HepG2 (cell line): ENCODE data around the gene MCC. TPM values are rescaled to one million over a fixed set of nuclear protein-coding genes. Genes with fewer than 3 reads are reported as not detected.

Experiments used
- ATAC-seq: fragments of 200-7000 bp; cut with Tn5 transposase; 3 replicates; pipeline ENCODE4 v1.9.1; 2020; ENCODE audit warnings: mild to moderate bottlenecking, moderate library complexity
- BruUV-seq: library from RNA; stranded (reverse); fragments of 400-500 nt; replicated peaks from 2 replicates; lab custom pipeline; 2021; lab: Mats Ljungman, UMichigan
- CTCF ChIA-PET: fragments of 300-600 bp; formaldehyde crosslinking; extraction: SDS; loops from one replicate; lab custom pipeline; 2021; ENCODE audit warnings: low total read pairs, inconsistent platforms, low intra/inter-chr PET ratio; lab: Yijun Ruan, JAX
- POLR2A ChIA-PET: fragments of 350-600 bp; sonication (Branson Sonifier 250); formaldehyde crosslinking; loops from one replicate; lab custom pipeline; 2020; ENCODE audit warnings: antibody characterized with exemption, inconsistent platforms; lab: Yijun Ruan, JAX
- DNase-seq: peaks from one replicate; pipeline ENCODE4 v3.0.0-alpha.2; 2015; ENCODE audit warnings: low spot score
- FAIRE-seq: peaks from 3 replicates; lab custom pipeline; 2011; peaks lifted over from hg19 to GRCh38; lab: Jason Lieb, UNC
- H2AFZ ChIP-seq: one replicate; pipeline ENCODE4 v1.6.1; 2011; ENCODE audit warnings: low read length, inconsistent platforms
- H3K27ac ChIP-seq: fragments of 300-600 bp; 3 replicates; pipeline ENCODE4 v1.8.0; 2011; ENCODE audit warnings: mixed run types, mild to moderate bottlenecking, mixed read lengths, low read length, inconsistent platforms; ENCODE audit not compliant: insufficient read depth; ENCODE audit errors: extremely low read length
- H3K27me3 ChIP-seq, 2 experiments: fragments of 200-600 bp in 1 of 2; 2 replicates in 1 of 2; 3 replicates in 1 of 2; pipeline versions ENCODE4 v1.6.0 to v1.8.0; 2011; ENCODE audit warnings: low read length in 2 of 2, mild to moderate bottlenecking in 2 of 2, moderate library complexity in 2 of 2, inconsistent platforms in 1 of 2; ENCODE audit not compliant: insufficient read depth in 2 of 2, control insufficient read depth in 1 of 2
- H3K36me3 ChIP-seq, 2 experiments: fragments of 200-600 bp in 1 of 2; replicated peaks in 1 of 2; 2 replicates in 1 of 2; 3 replicates in 1 of 2; pipeline versions ENCODE4 v1.5.1 to v1.8.0; 2011; ENCODE audit warnings: low read length in 2 of 2, inconsistent platforms in 1 of 2; ENCODE audit not compliant: insufficient read depth in 2 of 2, control insufficient read depth in 1 of 2
- H3K4me1 ChIP-seq: 2 replicates; pipeline ENCODE4 v1.5.1; 2012; ENCODE audit warnings: low read length, inconsistent platforms; ENCODE audit not compliant: insufficient read depth
- H3K4me2 ChIP-seq: 2 replicates; pipeline ENCODE4 v1.6.0; 2011; ENCODE audit warnings: low read depth, low read length, inconsistent platforms
- H3K4me3 ChIP-seq, 3 experiments: fragments of 200-600 bp in 1 of 3; sonication (generic), shearing (Covaris generic) in 1 of 3; replicated peaks in 1 of 3; 2 replicates each; pipeline ENCODE4 v1.5.1; 2011 to 2016; ENCODE audit warnings: low read length in 3 of 3, inconsistent platforms in 2 of 3, low read depth in 2 of 3, mild to moderate bottlenecking in 2 of 3, control low read depth in 1 of 3, mixed read lengths in 1 of 3; ENCODE audit not compliant: insufficient read depth in 1 of 3
- H3K79me2 ChIP-seq: one replicate; pipeline ENCODE4 v1.6.1; 2011; ENCODE audit warnings: low read length, inconsistent platforms; ENCODE audit not compliant: insufficient read depth
- H3K9ac ChIP-seq: 2 replicates; pipeline ENCODE4 v1.6.0; 2011; ENCODE audit warnings: mild to moderate bottlenecking, low read depth, low read length, inconsistent platforms; ENCODE audit not compliant: insufficient read depth
- H3K9me3 ChIP-seq: 2 replicates; pipeline ENCODE4 v1.5.1; 2012; ENCODE audit warnings: mild to moderate bottlenecking, low read length
- H4K20me1 ChIP-seq: 2 replicates; pipeline ENCODE4 v1.6.0; 2011; ENCODE audit warnings: inconsistent platforms, mild to moderate bottlenecking, low read length, moderate library complexity; ENCODE audit not compliant: insufficient read depth
- ARID2 ChIP-seq: sonication (generic); formaldehyde crosslinking; IDR thresholded peaks from 2 replicates; pipeline ENCODE4 v1.8.1; 2022; ENCODE audit warnings: mild to moderate bottlenecking, missing genetic modification reagents, borderline replicate concordance
- CBX2 ChIP-seq, 2 experiments: fragments of 200-600 bp in 1 of 2; sonication (generic); formaldehyde crosslinking in 1 of 2; IDR thresholded peaks; 2 replicates each; pipeline versions ENCODE4 v1.7.0 to v1.8.1; 2018 to 2022; ENCODE audit warnings: low read depth in 2 of 2, low read length in 1 of 2, mild to moderate bottlenecking in 1 of 2, missing genetic modification reagents in 1 of 2
- CEBPB ChIP-seq: IDR thresholded peaks from 2 replicates; pipeline ENCODE4 v1.6.1; 2011; ENCODE audit warnings: low read depth, low read length, improper control_type of control experiment, borderline replicate concordance
- DNMT1 ChIP-seq: sonication (generic); formaldehyde crosslinking; IDR thresholded peaks from 2 replicates; pipeline ENCODE4 v1.5.1; 2020; ENCODE audit warnings: mild to moderate bottlenecking, missing genetic modification reagents
- HDAC1 ChIP-seq: sonication (generic); formaldehyde crosslinking; IDR thresholded peaks from 2 replicates; pipeline ENCODE4 v1.5.1; 2020; ENCODE audit warnings: mild to moderate bottlenecking, missing genetic modification reagents
- HOXD1 ChIP-seq: sonication (generic); formaldehyde crosslinking; IDR thresholded peaks from 2 replicates; pipeline ENCODE4 v1.5.0; 2020; ENCODE audit warnings: missing genetic modification reagents
- JUND ChIP-seq: sonication (generic); formaldehyde crosslinking; IDR thresholded peaks from 2 replicates; pipeline ENCODE4 v1.8.0; 2022; ENCODE audit warnings: mild to moderate bottlenecking, missing genetic modification reagents
- KDM4B ChIP-seq: sonication (generic); formaldehyde crosslinking; IDR thresholded peaks from 2 replicates; pipeline ENCODE4 v1.4.0; 2020; ENCODE audit warnings: missing genetic modification reagents
- RARG ChIP-seq: sonication (generic); formaldehyde crosslinking; IDR thresholded peaks from 2 replicates; pipeline ENCODE4 v1.4.0; 2020; ENCODE audit warnings: low read depth, mild to moderate bottlenecking, missing genetic modification reagents
- SMARCC2 ChIP-seq: fragments of 450-650 bp; IDR thresholded peaks from 2 replicates; pipeline ENCODE4 v1.6.1; 2017; ENCODE audit warnings: antibody characterized with exemption, mild to moderate bottlenecking
- SOX13 ChIP-seq, 3 experiments: fragments of 450-650 bp in 1 of 3; sonication (generic) in 1 of 3; formaldehyde crosslinking in 1 of 3; IDR thresholded peaks in 2 of 3; conservative IDR thresholded peaks in 1 of 3; 2 replicates each; pipeline versions ENCODE4 v1.5.0 to v1.6.1; 2016 to 2020; ENCODE audit warnings: antibody characterized with exemption in 1 of 3, mild to moderate bottlenecking in 1 of 3, missing compliant biosample characterization in 1 of 3, missing genetic modification reagents in 1 of 3, moderate library complexity in 1 of 3
- SPEN ChIP-seq: sonication (generic); formaldehyde crosslinking; IDR thresholded peaks from 2 replicates; pipeline ENCODE4 v1.5.1; 2020; ENCODE audit warnings: low read depth, mild to moderate bottlenecking, missing genetic modification reagents
- SYNCRIP ChIP-seq: fragments of 200-400 bp; formaldehyde crosslinking; IDR thresholded peaks from 2 replicates; pipeline ENCODE4 v1.6.1; 2018; ENCODE audit warnings: mild to moderate bottlenecking, low read depth, low read length; ENCODE audit not compliant: insufficient read depth
- U2AF2 ChIP-seq: fragments of 200-400 bp; formaldehyde crosslinking; IDR thresholded peaks from 2 replicates; pipeline ENCODE4 v1.6.1; 2017; ENCODE audit warnings: low read depth, mild to moderate bottlenecking, low read length
- ZBTB14 ChIP-seq: sonication (generic); formaldehyde crosslinking; IDR thresholded peaks from 2 replicates; pipeline ENCODE4 v1.4.0; 2020; ENCODE audit warnings: missing genetic modification reagents
- ZBTB25 ChIP-seq: IDR thresholded peaks from 2 replicates; pipeline ENCODE4 v1.6.1; 2018; ENCODE audit warnings: missing genetic modification reagents
- ZNF430 ChIP-seq: sonication (generic); formaldehyde crosslinking; IDR thresholded peaks from 2 replicates; pipeline ENCODE4 v1.9.0; 2021; ENCODE audit warnings: mild to moderate bottlenecking, missing genetic modification reagents
- ZNF530 ChIP-seq: sonication (generic); formaldehyde crosslinking; IDR thresholded peaks from 2 replicates; pipeline ENCODE4 v1.5.0; 2020; ENCODE audit warnings: low read depth, mild to moderate bottlenecking, missing genetic modification reagents
- WGBS: methylation state at CpG from one replicate; pipeline ENCODE4 v1.1.6; 2017; ENCODE audit warnings: low lambda C conversion rate; 5-methylcytosine and 5-hydroxymethylcytosine counted together
- in situ Hi-C: cut with HindIII; loops from 2 replicates; pipeline ENCODE4 v1.10.0; 2017; ENCODE audit warnings: low pct_unique_long_range_greater_than_20kb; ENCODE audit not compliant: extremely low pct_ligation_motif_present
- intact Hi-C: fragments of 100-400 bp; cut with micrococcal nuclease; formaldehyde crosslinking; loops from one replicate; pipeline ENCODE4 v1.10.0; 2022; ENCODE audit not compliant: unreplicated experiment
- polyA plus RNA-seq, 8 experiments: library from polyadenylated mRNA; depleted of rRNA in 3 of 8; stranded (reverse) in 7 of 8; unstranded in 1 of 8; fragments of >200 nt; fragmentation: Illumina TruSeq in 4 of 8; extraction: Trizol in 4 of 8; gene quantifications; 2 replicates each; pipeline versions ENCODE4 v1.2.1 to v1.2.3, GENCODE V29; 2011 to 2016; ENCODE audit warnings: low read depth in 4 of 8, missing spikeins in 1 of 8, mixed read lengths in 1 of 8; ENCODE audit not compliant: insufficient read depth in 1 of 8
- total RNA-seq, 5 experiments: library from RNA; depleted of rRNA; stranded (reverse); fragments of >200 nt; fragmentation: Illumina TruSeq; extraction: Trizol; gene quantifications; 2 replicates each; pipeline ENCODE4 v1.2.3, GENCODE V29; 2016; ENCODE audit warnings: low read depth in 1 of 5

Gene MCC
- total and polyA plus RNA-seq, 2 of the 13 experiments (the other 11 are each of a cell fraction or from before 2014, with no cell fraction given): 0.55 to 2.4 TPM

DNA sequence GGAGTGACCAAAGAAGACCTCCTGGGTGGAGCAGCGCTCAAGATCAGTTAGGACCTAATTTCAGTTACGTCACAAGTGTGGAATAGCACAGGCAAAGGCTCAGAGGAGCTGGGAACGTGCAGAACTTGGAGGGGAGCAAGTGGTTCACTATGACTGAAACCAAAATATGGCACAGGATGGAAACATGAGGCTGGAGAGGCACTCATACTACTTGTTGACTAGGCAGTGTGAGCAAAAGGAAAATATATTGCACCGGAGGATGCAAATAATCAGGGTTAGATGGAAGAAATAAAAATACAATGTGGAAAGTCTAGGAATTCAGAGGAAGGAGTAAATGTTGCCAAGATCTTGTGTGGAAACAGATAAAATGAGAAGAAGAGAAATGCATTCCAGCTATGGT is 363.3 kb downstream of the MCC start:
- CTCF ChIA-PET: no interaction called here
- TF ChIP-seq U2AF2: no peak
- TF ChIP-seq KDM4B (CRISPR knock-in tag): no peak
- no peak for TF ChIP-seq ZBTB25
- TF ChIP-seq SYNCRIP: no peak
- in situ Hi-C loops: no loop called here

GRCh38 chr5:113124265-113124664 is 364.0 kb downstream of the MCC start:
- H3K27me3 ChIP-seq: no peaks in the 10 kb centered on the region
- H2AFZ ChIP-seq: no peak overlapping the region
- FAIRE-seq (no peak), DNase-seq (no peak), ATAC-seq (no peak)
- H3K27ac ChIP-seq: no peak overlapping the region
- intact Hi-C loops: no loop called here
- no peaks in the 10 kb centered on the region for H3K36me3 ChIP-seq
- no peak overlapping the region for H3K4me3 ChIP-seq
- ChIA-PET POLR2A (no interaction called here), CTCF (no interaction called here)
- no TSS peak for BruUV-seq
- WGBS: 56% methylated on average over 3 of the region's 3 CpGs
- H3K79me2 ChIP-seq: no peaks in the 10 kb centered on the region
- in situ Hi-C loops: no loop called here
- TF ChIP-seq ZBTB14 (CRISPR knock-in tag) (no peak), JUND (no peak), HDAC1 (no peak), DNMT1 (CRISPR knock-in tag) (no peak), CEBPB (no peak), SPEN (CRISPR knock-in tag) (no peak), ARID2 (no peak), CBX2 (IDR thresholded peaks at IDR 0.05; ENCODE audit: low read depth, low read length) (no peak), CBX2 (CRISPR knock-in tag; IDR thresholded peaks at IDR 0.05; ENCODE audit: low read depth) (no peak), SOX13 (IDR thresholded peaks at IDR 0.05) (no peak), SOX13 (CRISPR knock-in tag; conservative IDR thresholded peaks at IDR 0.05 in 1 of 2, IDR thresholded peaks at IDR 0.05 in 1 of 2) (no peak), ZNF430 (CRISPR knock-in tag) (no peak), SMARCC2 (no peak), HOXD1 (CRISPR knock-in tag) (no peak), ZNF530 (CRISPR knock-in tag) (no peak), RARG (no peak)
- H3K9me3 ChIP-seq: no peaks in the 10 kb centered on the region
- H3K4me2 ChIP-seq: no peak overlapping the region
- no peaks in the 10 kb centered on the region for H3K4me1 ChIP-seq
- H3K9ac ChIP-seq: no peak overlapping the region
- no peaks in the 10 kb centered on the region for H4K20me1 ChIP-seq

More for the DNA sequence above, 363.3 kb downstream of the MCC start:
- Histone ChIP-seq H3K9me3 (no peaks in the 10 kb centered on the region), H3K9ac (no peak overlapping the region), H3K4me2 (no peak overlapping the region), H4K20me1 (no peaks in the 10 kb centered on the region), H3K27ac (no peak overlapping the region), H3K79me2 (no peaks in the 10 kb centered on the region), H3K36me3 (no peaks in the 10 kb centered on the region), H3K27me3 (no peaks in the 10 kb centered on the region), H3K4me1 (no peaks in the 10 kb centered on the region), H2AFZ (no peak overlapping the region), H3K4me3 (no peak overlapping the region)
- intact Hi-C loops: no loop called here
- WGBS: 78% methylated on average over 4 of the region's 4 CpGs
- POLR2A ChIA-PET: no interaction called here
- no peak for ATAC-seq
- no peak for FAIRE-seq
- DNase-seq: no peak
- no TSS peak for BruUV-seq
